SU-DHL-6 (cell line): Measurements from ENCODE around the gene STPG4.

ENCODE experiments used
- H2AFZ ChIP-seq: fragments of 200-600 bp; sonication (generic); 2 replicates; pipeline ENCODE4 v1.6.1; 2014; ENCODE audit warnings: low read depth, mild to moderate bottlenecking, moderate library complexity, mixed read lengths, antibody characterized with exemption, low read length; ENCODE audit not compliant: severe bottlenecking
- H3F3A ChIP-seq: fragments of 200-600 bp; shearing (Covaris generic); 2 replicates; pipeline ENCODE4 v1.6.0; 2016; ENCODE audit warnings: antibody characterized with exemption, mild to moderate bottlenecking; ENCODE audit not compliant: insufficient read depth
- H3K27ac ChIP-seq: fragments of 200-600 bp; sonication (generic); 2 replicates; pipeline ENCODE4 v1.5.1; 2016; ENCODE audit warnings: low read depth, mild to moderate bottlenecking, low read length, moderate library complexity, mixed read lengths
- H3K27me3 ChIP-seq: fragments of 200-600 bp; sonication (generic), shearing (Covaris generic); 2 replicates; pipeline ENCODE4 v1.6.0; 2014; ENCODE audit warnings: mild to moderate bottlenecking, low read length
- H3K36me3 ChIP-seq: fragments of 200-600 bp; sonication (generic); 2 replicates; pipeline ENCODE4 v1.6.1; 2014; ENCODE audit warnings: mild to moderate bottlenecking, low read length, mixed read lengths
- H3K4me2 ChIP-seq: fragments of 300-600, 200-600 bp; shearing (Covaris generic), sonication (generic); 2 replicates; pipeline ENCODE4 v1.6.0; 2014; ENCODE audit warnings: low read length, low read depth, mild to moderate bottlenecking; ENCODE audit not compliant: poor library complexity, severe bottlenecking
- H3K4me3 ChIP-seq: fragments of 200-600 bp; sonication (generic); 2 replicates; pipeline ENCODE4 v1.5.1; 2014; ENCODE audit warnings: antibody characterized with exemption, low read length, mild to moderate bottlenecking, mixed read lengths; ENCODE audit not compliant: insufficient read depth, poor library complexity, severe bottlenecking
- H3K79me2 ChIP-seq: fragments of 200-600 bp; sonication (generic); 2 replicates; pipeline ENCODE4 v1.6.1; 2014; ENCODE audit warnings: mild to moderate bottlenecking, low read length, moderate library complexity; ENCODE audit not compliant: insufficient read depth
- H3K9ac ChIP-seq: fragments of 200-600 bp; sonication (generic); 2 replicates; pipeline ENCODE4 v1.7.0; 2014; ENCODE audit warnings: mild to moderate bottlenecking, low read length
- H3K9me2 ChIP-seq: fragments of 200-600 bp; sonication (generic); replicated peaks from 2 replicates; pipeline ENCODE4 v1.6.1; 2014; ENCODE audit warnings: low read length; ENCODE audit not compliant: insufficient read depth
- H3K9me3 ChIP-seq: fragments of 200-600 bp; sonication (generic); 2 replicates; pipeline ENCODE4 v1.6.1; 2014; ENCODE audit warnings: low read length, mixed read lengths; ENCODE audit not compliant: insufficient read depth
- H4K20me1 ChIP-seq: fragments of 200-600 bp; sonication (generic); 2 replicates; pipeline ENCODE4 v1.6.1; 2014; ENCODE audit warnings: low read depth, mild to moderate bottlenecking, antibody characterized with exemption, low read length, moderate library complexity, mixed read lengths
- EZH2phosphoT487 ChIP-seq: fragments of 200-600 bp; sonication (generic), shearing (Covaris generic); conservative IDR thresholded peaks from 2 replicates; pipeline ENCODE4 v1.6.1; 2018; ENCODE audit warnings: mild to moderate bottlenecking, antibody characterized with exemption, low read length, moderate library complexity, mixed read lengths
- TF ChIP-seq, protein P1 (sequence below): fragments of 200-600 bp; sonication (generic); IDR thresholded peaks from one replicate; pipeline ENCODE4 v1.5.1; 2017; ENCODE audit warnings: antibody characterized with exemption, mild to moderate bottlenecking, low read length, moderate library complexity; ENCODE audit not compliant: insufficient read depth, poor library complexity, severe bottlenecking

The STPG4 gene

DNA sequence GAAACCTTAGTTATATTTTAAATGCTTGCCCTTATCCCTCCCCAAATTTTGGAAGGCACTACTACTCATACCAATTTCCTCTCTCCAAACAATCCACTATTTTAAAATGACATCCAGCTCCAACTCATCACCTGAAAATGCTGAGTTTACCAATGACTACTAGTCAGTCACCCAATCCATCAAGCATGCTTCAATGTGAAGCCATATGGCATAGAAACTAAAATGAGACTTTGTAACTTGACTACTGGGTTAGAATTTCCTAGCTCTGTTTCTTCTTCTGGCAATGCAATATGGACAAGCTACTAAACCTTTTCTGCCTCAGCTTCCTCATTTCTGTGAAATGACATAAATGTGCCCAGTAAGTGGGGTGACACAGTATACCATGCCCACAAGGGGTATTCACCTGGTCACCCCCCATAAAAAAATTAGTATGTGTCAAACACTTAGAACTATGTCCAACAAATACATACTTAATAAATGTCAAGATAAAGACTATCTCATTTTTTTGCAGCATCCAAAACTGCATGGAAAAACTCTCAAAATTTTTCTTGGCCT is 10.0 kb upstream of the STPG4 start:
- peaks cover 64% of the 10 kb centered on the region for H3F3A ChIP-seq
- peaks cover 71% of the 10 kb centered on the region for H4K20me1 ChIP-seq

GRCh38 chr2:47162780-47163179 is 7.7 kb upstream of the STPG4 start:
- no peak overlapping the region for H3K4me3 ChIP-seq
- no peaks in the 10 kb centered on the region for H3K9me3 ChIP-seq
- H4K20me1 ChIP-seq: peaks cover 61% of the 10 kb centered on the region
- peaks cover 69% of the 10 kb centered on the region for H3F3A ChIP-seq
- H3K36me3 ChIP-seq: peaks cover 71% of the 10 kb centered on the region
- no peak overlapping the region for H3K27ac ChIP-seq
- TF ChIP-seq, protein P1, sequence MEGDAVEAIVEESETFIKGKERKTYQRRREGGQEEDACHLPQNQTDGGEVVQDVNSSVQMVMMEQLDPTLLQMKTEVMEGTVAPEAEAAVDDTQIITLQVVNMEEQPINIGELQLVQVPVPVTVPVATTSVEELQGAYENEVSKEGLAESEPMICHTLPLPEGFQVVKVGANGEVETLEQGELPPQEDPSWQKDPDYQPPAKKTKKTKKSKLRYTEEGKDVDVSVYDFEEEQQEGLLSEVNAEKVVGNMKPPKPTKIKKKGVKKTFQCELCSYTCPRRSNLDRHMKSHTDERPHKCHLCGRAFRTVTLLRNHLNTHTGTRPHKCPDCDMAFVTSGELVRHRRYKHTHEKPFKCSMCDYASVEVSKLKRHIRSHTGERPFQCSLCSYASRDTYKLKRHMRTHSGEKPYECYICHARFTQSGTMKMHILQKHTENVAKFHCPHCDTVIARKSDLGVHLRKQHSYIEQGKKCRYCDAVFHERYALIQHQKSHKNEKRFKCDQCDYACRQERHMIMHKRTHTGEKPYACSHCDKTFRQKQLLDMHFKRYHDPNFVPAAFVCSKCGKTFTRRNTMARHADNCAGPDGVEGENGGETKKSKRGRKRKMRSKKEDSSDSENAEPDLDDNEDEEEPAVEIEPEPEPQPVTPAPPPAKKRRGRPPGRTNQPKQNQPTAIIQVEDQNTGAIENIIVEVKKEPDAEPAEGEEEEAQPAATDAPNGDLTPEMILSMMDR: no peak
- no peak for TF ChIP-seq EZH2phosphoT487
- no peaks in the 10 kb centered on the region for H3K9me2 ChIP-seq
- H3K4me2 ChIP-seq: no peak overlapping the region
- no peak overlapping the region for H2AFZ ChIP-seq
- no peak overlapping the region for H3K9ac ChIP-seq
- H3K27me3 ChIP-seq: no peaks in the 10 kb centered on the region
- peaks cover 52% of the 10 kb centered on the region for H3K79me2 ChIP-seq

More for the DNA sequence above, 10.0 kb upstream of the STPG4 start:
- Histone ChIP-seq H2AFZ (no peak overlapping the region), H3K79me2 (peaks cover 75% of the 10 kb centered on the region), H3K36me3 (peaks cover 70% of the 10 kb centered on the region), H3K27me3 (no peaks in the 10 kb centered on the region), H3K9me3 (no peaks in the 10 kb centered on the region), H3K9ac (no peak overlapping the region), H3K27ac (no peak overlapping the region), H3K4me2 (no peak overlapping the region), H3K4me3 (no peak overlapping the region), H3K9me2 (no peaks in the 10 kb centered on the region)
- TF ChIP-seq EZH2phosphoT487: no peak
- TF ChIP-seq, protein P1: no peak

DNA sequence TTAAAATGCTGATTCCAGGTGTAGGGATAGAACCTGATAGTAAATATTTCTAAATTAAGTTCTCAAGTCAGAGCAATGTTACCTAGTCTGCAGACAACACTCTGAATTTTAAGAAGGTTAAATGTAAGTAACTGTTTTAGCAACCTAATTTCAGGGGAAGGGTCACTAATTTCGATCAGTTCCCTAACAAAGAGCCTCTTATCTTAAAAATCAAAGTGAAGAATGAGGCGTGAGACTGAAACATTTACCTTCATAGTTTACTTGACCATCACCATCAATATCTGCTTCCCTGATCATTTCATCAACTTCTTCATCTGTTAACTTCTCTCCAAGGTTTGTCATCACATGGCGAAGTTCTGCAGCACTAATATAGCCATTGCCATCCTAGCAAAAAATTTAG is 6.4 kb upstream of the STPG4 start:
- H3K27ac ChIP-seq: no peak overlapping the region
- TF ChIP-seq, protein P1: no peak
- no peak for TF ChIP-seq EZH2phosphoT487
- H3K36me3 ChIP-seq: peaks cover 63% of the 10 kb centered on the region
- no peaks in the 10 kb centered on the region for H3K27me3 ChIP-seq
- H2AFZ ChIP-seq: no peak overlapping the region
- H3F3A ChIP-seq: peaks cover 73% of the 10 kb centered on the region
- H3K9me2 ChIP-seq: no peaks in the 10 kb centered on the region
- H3K4me2 ChIP-seq: no peak overlapping the region
- H4K20me1 ChIP-seq: peaks cover 51% of the 10 kb centered on the region
- no peak overlapping the region for H3K4me3 ChIP-seq
- H3K9me3 ChIP-seq: no peaks in the 10 kb centered on the region
- H3K9ac ChIP-seq: no peak overlapping the region
- peaks cover 41% of the 10 kb centered on the region for H3K79me2 ChIP-seq
